ENCODE results near the gene SPARCL1. TPM values are rescaled to one million over a fixed set of nuclear protein-coding genes. Genes with fewer than 3 reads are reported as not detected.
A peak's percentile ranks its signal among the peaks of the same experiment; 100 is the strongest.

SPARCL1 gene
- total and polyA plus RNA-seq, 2 experiments from 2014 or later: 1.5 to 2.4 TPM

- TF ChIP-seq, protein P1, sequence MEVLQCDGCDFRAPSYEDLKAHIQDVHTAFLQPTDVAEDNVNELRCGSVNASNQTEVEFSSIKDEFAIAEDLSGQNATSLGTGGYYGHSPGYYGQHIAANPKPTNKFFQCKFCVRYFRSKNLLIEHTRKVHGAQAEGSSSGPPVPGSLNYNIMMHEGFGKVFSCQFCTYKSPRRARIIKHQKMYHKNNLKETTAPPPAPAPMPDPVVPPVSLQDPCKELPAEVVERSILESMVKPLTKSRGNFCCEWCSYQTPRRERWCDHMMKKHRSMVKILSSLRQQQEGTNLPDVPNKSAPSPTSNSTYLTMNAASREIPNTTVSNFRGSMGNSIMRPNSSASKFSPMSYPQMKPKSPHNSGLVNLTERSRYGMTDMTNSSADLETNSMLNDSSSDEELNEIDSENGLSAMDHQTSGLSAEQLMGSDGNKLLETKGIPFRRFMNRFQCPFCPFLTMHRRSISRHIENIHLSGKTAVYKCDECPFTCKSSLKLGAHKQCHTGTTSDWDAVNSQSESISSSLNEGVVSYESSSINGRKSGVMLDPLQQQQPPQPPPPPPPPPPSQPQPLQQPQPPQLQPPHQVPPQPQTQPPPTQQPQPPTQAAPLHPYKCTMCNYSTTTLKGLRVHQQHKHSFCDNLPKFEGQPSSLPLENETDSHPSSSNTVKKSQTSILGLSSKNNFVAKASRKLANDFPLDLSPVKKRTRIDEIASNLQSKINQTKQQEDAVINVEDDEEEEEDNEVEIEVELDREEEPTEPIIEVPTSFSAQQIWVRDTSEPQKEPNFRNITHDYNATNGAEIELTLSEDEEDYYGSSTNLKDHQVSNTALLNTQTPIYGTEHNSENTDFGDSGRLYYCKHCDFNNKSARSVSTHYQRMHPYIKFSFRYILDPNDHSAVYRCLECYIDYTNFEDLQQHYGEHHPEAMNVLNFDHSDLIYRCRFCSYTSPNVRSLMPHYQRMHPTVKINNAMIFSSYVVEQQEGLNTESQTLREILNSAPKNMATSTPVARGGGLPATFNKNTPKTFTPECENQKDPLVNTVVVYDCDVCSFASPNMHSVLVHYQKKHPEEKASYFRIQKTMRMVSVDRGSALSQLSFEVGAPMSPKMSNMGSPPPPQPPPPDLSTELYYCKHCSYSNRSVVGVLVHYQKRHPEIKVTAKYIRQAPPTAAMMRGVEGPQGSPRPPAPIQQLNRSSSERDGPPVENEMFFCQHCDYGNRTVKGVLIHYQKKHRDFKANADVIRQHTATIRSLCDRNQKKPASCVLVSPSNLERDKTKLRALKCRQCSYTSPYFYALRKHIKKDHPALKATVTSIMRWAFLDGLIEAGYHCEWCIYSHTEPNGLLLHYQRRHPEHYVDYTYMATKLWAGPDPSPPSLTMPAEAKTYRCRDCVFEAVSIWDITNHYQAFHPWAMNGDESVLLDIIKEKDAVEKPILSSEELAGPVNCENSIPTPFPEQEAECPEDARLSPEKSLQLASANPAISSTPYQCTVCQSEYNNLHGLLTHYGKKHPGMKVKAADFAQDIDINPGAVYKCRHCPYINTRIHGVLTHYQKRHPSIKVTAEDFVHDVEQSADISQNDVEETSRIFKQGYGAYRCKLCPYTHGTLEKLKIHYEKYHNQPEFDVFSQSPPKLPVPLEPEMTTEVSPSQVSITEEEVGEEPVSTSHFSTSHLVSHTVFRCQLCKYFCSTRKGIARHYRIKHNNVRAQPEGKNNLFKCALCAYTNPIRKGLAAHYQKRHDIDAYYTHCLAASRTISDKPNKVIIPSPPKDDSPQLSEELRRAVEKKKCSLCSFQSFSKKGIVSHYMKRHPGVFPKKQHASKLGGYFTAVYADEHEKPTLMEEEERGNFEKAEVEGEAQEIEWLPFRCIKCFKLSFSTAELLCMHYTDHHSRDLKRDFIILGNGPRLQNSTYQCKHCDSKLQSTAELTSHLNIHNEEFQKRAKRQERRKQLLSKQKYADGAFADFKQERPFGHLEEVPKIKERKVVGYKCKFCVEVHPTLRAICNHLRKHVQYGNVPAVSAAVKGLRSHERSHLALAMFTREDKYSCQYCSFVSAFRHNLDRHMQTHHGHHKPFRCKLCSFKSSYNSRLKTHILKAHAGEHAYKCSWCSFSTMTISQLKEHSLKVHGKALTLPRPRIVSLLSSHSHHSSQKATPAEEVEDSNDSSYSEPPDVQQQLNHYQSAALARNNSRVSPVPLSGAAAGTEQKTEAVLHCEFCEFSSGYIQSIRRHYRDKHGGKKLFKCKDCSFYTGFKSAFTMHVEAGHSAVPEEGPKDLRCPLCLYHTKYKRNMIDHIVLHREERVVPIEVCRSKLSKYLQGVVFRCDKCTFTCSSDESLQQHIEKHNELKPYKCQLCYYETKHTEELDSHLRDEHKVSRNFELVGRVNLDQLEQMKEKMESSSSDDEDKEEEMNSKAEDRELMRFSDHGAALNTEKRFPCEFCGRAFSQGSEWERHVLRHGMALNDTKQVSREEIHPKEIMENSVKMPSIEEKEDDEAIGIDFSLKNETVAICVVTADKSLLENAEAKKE (CRISPR knock-in tag; IDR thresholded peaks at IDR 0.05): no peak
Measured at GRCh38 chr4:87523307-87523706, 5.9 kb downstream of the SPARCL1 start (continued).

- no peaks in the 10 kb centered on the region for H3K9me2 ChIP-seq (ENCODE audit: insufficient read depth)
- H3K4me3 ChIP-seq: no peak overlapping the region
- no peaks in the 10 kb centered on the region for H3K79me2 ChIP-seq (replicated peaks; ENCODE audit: insufficient read depth)
- no peak for TF ChIP-seq EZH2 (IDR thresholded peaks at IDR 0.05; ENCODE audit: low read depth, unreplicated experiment)
- TF ChIP-seq STAT1 (IDR thresholded peaks at IDR 0.05; ENCODE audit: unreplicated experiment): no peak
- no peak overlapping the region for H3K4me2 ChIP-seq
- H3K27me3 Mint-ChIP-seq (ENCODE audit: insufficient read depth, low read depth, poor library complexity): peaks cover 2% of the 10 kb centered on the region
- H3K4me3 Mint-ChIP-seq: no peak overlapping the region
- peak overlapping the region; percentile 15; the same call in 1 of the 2 replicates for H3K27ac Mint-ChIP-seq
- no peaks in the 10 kb centered on the region for H3K27me3 ChIP-seq (ENCODE audit: insufficient read depth)
- H3F3A ChIP-seq (replicated peaks; ENCODE audit: low read depth): no peaks in the 10 kb centered on the region
- H3K9me3 Mint-ChIP-seq: peaks cover 11% of the 10 kb centered on the region
- H3K36me3 Mint-ChIP-seq (ENCODE audit: low read depth): peaks cover 8% of the 10 kb centered on the region; the same call in 2 of the 3 replicates
- DNase-seq (ENCODE audit: low spot score) (no peak), ATAC-seq (no peak)
- peaks cover 8% of the 10 kb centered on the region; the same call in 1 of the 2 replicates for H3K36me3 ChIP-seq (ENCODE audit: insufficient read depth)
- H2AFZ ChIP-seq: no peak overlapping the region; the same call in 1 of the 2 replicates
- H3K27ac ChIP-seq (ENCODE audit: low read depth): no peak overlapping the region
- H3K4me1 Mint-ChIP-seq: peaks cover 19% of the 10 kb centered on the region
- no peaks in the 10 kb centered on the region for H4K20me1 ChIP-seq (replicated peaks; ENCODE audit: insufficient read depth)
- peaks cover 10% of the 10 kb centered on the region; the same call in 1 of the 2 replicates for H3K4me1 ChIP-seq (ENCODE audit: insufficient read depth)
Measured at GRCh38 chr4:87521757-87522374, 7.3 kb downstream of the SPARCL1 start.
